SK-N-SH treated with all-trans-retinoic acid at 6 μM for 48 hours (cell line): ENCODE measurements around the gene GNA12.

Experiments used
- ARNTL ChIP-seq: fragments of 450-650 bp; formaldehyde crosslinking; IDR thresholded peaks from 2 replicates; pipeline ENCODE4 v1.5.0; 2020; ENCODE audit warnings: low read depth, mild to moderate bottlenecking, moderate library complexity, borderline replicate concordance
- CREB5 ChIP-seq: fragments of 250-450 bp; sonication (Bioruptor Pico); IDR thresholded peaks from 2 replicates; pipeline ENCODE4 v1.5.1; 2020; ENCODE audit warnings: low read depth, mild to moderate bottlenecking, moderate library complexity
- CSRNP3 ChIP-seq: fragments of 250-450 bp; sonication (Bioruptor Pico); IDR thresholded peaks from 2 replicates; pipeline ENCODE4 v1.5.1; 2021; ENCODE audit warnings: mild to moderate bottlenecking, moderate library complexity
- GLIS3 ChIP-seq: fragments of 250-450 bp; sonication (Bioruptor Pico); IDR thresholded peaks from 2 replicates; pipeline ENCODE4 v1.5.0; 2020; ENCODE audit warnings: mild to moderate bottlenecking, moderate library complexity
- ISL1 ChIP-seq: fragments of 250-450 bp; sonication (Bioruptor Pico); IDR thresholded peaks from 2 replicates; pipeline ENCODE4 v2.1.2; 2022; ENCODE audit warnings: mild to moderate bottlenecking, moderate library complexity
- OSR1 ChIP-seq: fragments of 250-450 bp; sonication (Bioruptor Pico); IDR thresholded peaks from 2 replicates; pipeline ENCODE4 v1.8.0; 2022; ENCODE audit warnings: moderate library complexity, mild to moderate bottlenecking, inconsistent platforms
- PATZ1 ChIP-seq: fragments of 250-450 bp; sonication (Bioruptor Pico); IDR thresholded peaks from 2 replicates; pipeline ENCODE4 v1.8.0; 2020; ENCODE audit warnings: mild to moderate bottlenecking, moderate library complexity, borderline replicate concordance
- PPARA ChIP-seq: fragments of 250-450 bp; sonication (Bioruptor Pico); IDR thresholded peaks from 2 replicates; pipeline ENCODE4 v1.5.0; 2020; ENCODE audit warnings: mild to moderate bottlenecking, borderline replicate concordance
- RARB ChIP-seq: fragments of 250-450 bp; sonication (Bioruptor Pico); IDR thresholded peaks from 2 replicates; pipeline ENCODE4 v1.8.0; 2021; ENCODE audit warnings: mild to moderate bottlenecking, moderate library complexity
- TOX ChIP-seq: fragments of 250-450 bp; sonication (Bioruptor Pico); IDR thresholded peaks from 2 replicates; pipeline ENCODE4 v1.8.0; 2021; ENCODE audit warnings: mild to moderate bottlenecking, moderate library complexity, borderline replicate concordance
- ZFP3 ChIP-seq: fragments of 250-450 bp; sonication (Bioruptor Pico); IDR thresholded peaks from 2 replicates; pipeline ENCODE4 v1.5.0; 2020; ENCODE audit warnings: mild to moderate bottlenecking, moderate library complexity
- ZFP30 ChIP-seq: fragments of 450-650 bp; formaldehyde crosslinking; IDR thresholded peaks from 2 replicates; pipeline ENCODE4 v1.5.0; 2022; ENCODE audit warnings: mild to moderate bottlenecking, moderate library complexity
- ZNF70 ChIP-seq: fragments of 450-650 bp; formaldehyde crosslinking; IDR thresholded peaks from 2 replicates; pipeline ENCODE4 v1.5.0; 2020; ENCODE audit warnings: mild to moderate bottlenecking, moderate library complexity

- no peak for TF ChIP-seq ZFP3 (CRISPR knock-in tag)
- no peak for TF ChIP-seq ARNTL (CRISPR knock-in tag)
- peak; percentile 54; the same call in 1 of the 2 replicates for TF ChIP-seq RARB (CRISPR knock-in tag)
- TF ChIP-seq ZNF70 = no peak
- no peak for TF ChIP-seq CSRNP3
- TF ChIP-seq PATZ1 (CRISPR knock-in tag) = peak; percentile 93; the same call in 1 of the 2 replicates
- TF ChIP-seq ZFP30 = no peak
- no peak for TF ChIP-seq PPARA (CRISPR knock-in tag)
- no peak for TF ChIP-seq OSR1
- TF ChIP-seq GLIS3 (CRISPR knock-in tag) = peak; percentile 74; the same call in 1 of the 2 replicates
- TF ChIP-seq CREB5 (CRISPR knock-in tag) = peak; percentile 25; the same call in 1 of the 2 replicates
- 0 out of 2 replicates have a peak, but pooled peaks have one; percentile 55 for TF ChIP-seq TOX (CRISPR knock-in tag)
- no peak for TF ChIP-seq ISL1 (CRISPR knock-in tag)
These were observed 29.8 kb upstream of the GNA12 start for GRCh38 chr7:2873686-2874551.
